GM19025 (cell line): Measurements from ENCODE around the gene TBC1D17.

ENCODE experiments used
- ATAC-seq: cut with Tn5 transposase; IDR thresholded peaks from one replicate; pipeline ENCODE4 v1.9.1; 2021; ENCODE audit warnings: mild to moderate bottlenecking, low read depth, moderate library complexity; ENCODE audit not compliant: unreplicated experiment

The TBC1D17 gene

GRCh38 chr19:49889687-49890348 is 12.3 kb downstream of the TBC1D17 start:
- no peak for ATAC-seq

- ATAC-seq = no peak
These were observed 13.1 kb downstream of the TBC1D17 start for GRCh38 chr19:49890349-49891311.

GRCh38 chr19:49891393-49891792 is 13.9 kb downstream of the TBC1D17 start:
- ATAC-seq = no peak

GRCh38 chr19:49892716-49893115 is 15.2 kb downstream of the TBC1D17 start:
- ATAC-seq = no peak

- ATAC-seq = no peak
These were observed 16.6 kb downstream of the TBC1D17 start for GRCh38 chr19:49894011-49894664.

- no peak for ATAC-seq
These were observed 17.5 kb downstream of the TBC1D17 start for GRCh38 chr19:49894879-49895565.

GRCh38 chr19:49895566-49896297 is 18.2 kb downstream of the TBC1D17 start:
- ATAC-seq = no peak

GRCh38 chr19:49896863-49897621 is 19.5 kb downstream of the TBC1D17 start, which contains the start of gene IL4I1:
TSS of gene IL4I1 (minus strand) at chr19:49896887. CDS start at chr19:49896160, 727 bp downstream.
- peak; percentile 41 for ATAC-seq

GRCh38 chr19:49904136-49904535 is 26.6 kb downstream of the TBC1D17 start:
- ATAC-seq = no peak

GRCh38 chr19:49906879-49907564 is 29.5 kb downstream of the TBC1D17 start:
- no peak for ATAC-seq

- ATAC-seq = no peak
These were observed 30.4 kb downstream of the TBC1D17 start for GRCh38 chr19:49907745-49908446.

- no peak for ATAC-seq
These were observed 31.2 kb downstream of the TBC1D17 start for GRCh38 chr19:49908480-49909420.

- ATAC-seq = no peak
These were observed 32.7 kb downstream of the TBC1D17 start for GRCh38 chr19:49910179-49910578.

GRCh38 chr19:49911381-49912145 is 34.1 kb downstream of the TBC1D17 start:
- ATAC-seq = no peak

GRCh38 chr19:49912965-49913685 is 35.6 kb downstream of the TBC1D17 start:
- no peak for ATAC-seq
